ENCODE results near the gene DLX6.

Gene DLX6

GRCh38 chr7:97015756-97016380, 10.5 kb downstream of the DLX6 start:
- no peak overlapping the region for H3K4me3 ChIP-seq (ENCODE audit: control insufficient read depth, low read depth, low read length)
- no peak for DNase-seq (ENCODE audit: low read depth)
- TF ChIP-seq CTCF (conservative IDR thresholded peaks at IDR 0.05; ENCODE audit: control insufficient read depth, insufficient read depth, low read depth, low read length), result no peak

GRCh38 chr7:97016381-97017191, 11.2 kb downstream of the DLX6 start:
- DNase-seq (ENCODE audit: low read depth), result no peak
- no peak for TF ChIP-seq CTCF (conservative IDR thresholded peaks at IDR 0.05; ENCODE audit: control insufficient read depth, insufficient read depth, low read depth, low read length)
- H3K4me3 ChIP-seq (ENCODE audit: control insufficient read depth, low read depth, low read length), result no peak overlapping the region

- TF ChIP-seq CTCF (conservative IDR thresholded peaks at IDR 0.05; ENCODE audit: control insufficient read depth, insufficient read depth, low read depth, low read length), result no peak
- no peak for DNase-seq (ENCODE audit: low read depth)
- H3K4me3 ChIP-seq (ENCODE audit: control insufficient read depth, low read depth, low read length), result no peak overlapping the region
These were observed 12.1 kb downstream of the DLX6 start for GRCh38 chr7:97017192-97018125.

- TF ChIP-seq CTCF (conservative IDR thresholded peaks at IDR 0.05; ENCODE audit: control insufficient read depth, insufficient read depth, low read depth, low read length), result no peak
- no peak overlapping the region for H3K4me3 ChIP-seq (ENCODE audit: control insufficient read depth, low read depth, low read length)
These were observed 12.8 kb downstream of the DLX6 start for GRCh38 chr7:97018126-97018601.

GRCh38 chr7:97018791-97019531, 13.6 kb downstream of the DLX6 start:
- no peak for TF ChIP-seq CTCF (conservative IDR thresholded peaks at IDR 0.05; ENCODE audit: control insufficient read depth, insufficient read depth, low read depth, low read length)
- no peak overlapping the region for H3K4me3 ChIP-seq (ENCODE audit: control insufficient read depth, low read depth, low read length)

More at GRCh38 chr7:97018126-97018601, 12.8 kb downstream of the DLX6 start:
- DNase-seq (ENCODE audit: low read depth), result no peak

More at GRCh38 chr7:97018791-97019531, 13.6 kb downstream of the DLX6 start:
- no peak for DNase-seq (ENCODE audit: low read depth)
